Activated T-helper 1 cell treated with anti-CD3 and anti-CD28 coated beads, Interleukin-12 subunit alpha, Interleukin-12 subunit beta, Interleukin-2, Interleukin-4 antibody, amounts not matched to agents 30 ng/mL and 10 ng/mL and 1 ng/mL, durations not matched to agents 14 hours and 24 hours and 36 hours (primary cell): Measurements from ENCODE around the gene FST. TPM values are rescaled to one million over a fixed set of nuclear protein-coding genes. Genes with fewer than 3 reads are reported as not detected.

Source experiments
- DNase-seq: peaks from one replicate; pipeline ENCODE4 v3.0.0; 2021; ENCODE audit warnings: low spot score
- H3K27ac Mint-ChIP-seq: one replicate; pipeline ENCODE4 v1.8.0; 2021; ENCODE audit warnings: mild to moderate bottlenecking, mixed read lengths
- H3K27me3 Mint-ChIP-seq: one replicate; pipeline ENCODE4 v1.8.0; 2022; ENCODE audit warnings: mild to moderate bottlenecking, moderate library complexity, mixed read lengths; ENCODE audit not compliant: insufficient read depth
- H3K36me3 Mint-ChIP-seq: one replicate; pipeline ENCODE4 v1.8.0; 2021; ENCODE audit warnings: low read depth, mixed read lengths
- H3K4me1 Mint-ChIP-seq: one replicate; pipeline ENCODE4 v1.8.0; 2021; ENCODE audit warnings: low read depth, mixed read lengths
- H3K4me3 Mint-ChIP-seq: one replicate; pipeline ENCODE4 v1.8.0; 2021; ENCODE audit warnings: mild to moderate bottlenecking, moderate library complexity, mixed read lengths
- H3K9me3 Mint-ChIP-seq: one replicate; pipeline ENCODE4 v1.8.0; 2021; ENCODE audit warnings: mixed read lengths
- intact Hi-C: fragments of 100-400 bp; cut with micrococcal nuclease; formaldehyde crosslinking; loops from one replicate; pipeline ENCODE4 v1.15.1; 2024
- total RNA-seq: library from RNA; stranded (reverse); gene quantifications from 2 replicates; pipeline ENCODE4 v1.2.3, GENCODE V29; 2022

FST gene
- total RNA-seq, 1 donor from 2014 or later = 0.31 TPM

DNA sequence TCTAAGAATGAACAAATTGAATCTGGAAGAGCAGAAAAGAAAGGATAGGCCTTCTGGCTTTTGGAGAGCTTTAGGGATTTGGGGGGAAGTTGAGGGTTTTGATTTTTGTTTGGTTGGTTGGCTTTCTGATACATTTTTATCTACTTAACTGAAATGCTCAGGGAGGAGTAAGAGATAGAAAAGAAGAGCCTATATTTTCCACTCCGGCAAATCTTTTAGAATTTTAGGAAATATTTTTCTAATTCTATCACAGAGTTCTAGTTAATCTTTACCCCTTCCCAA is 25.8 kb upstream of the FST start:
- no peak for DNase-seq
- H3K27me3 Mint-ChIP-seq = peaks cover 5% of the 10 kb centered on the region
- H3K9me3 Mint-ChIP-seq = no peaks in the 10 kb centered on the region
- no peak overlapping the region for H3K27ac Mint-ChIP-seq
- no peaks in the 10 kb centered on the region for H3K36me3 Mint-ChIP-seq
- H3K4me3 Mint-ChIP-seq = no peak overlapping the region
- intact Hi-C loops = no loop called here
- no peaks in the 10 kb centered on the region for H3K4me1 Mint-ChIP-seq

DNA sequence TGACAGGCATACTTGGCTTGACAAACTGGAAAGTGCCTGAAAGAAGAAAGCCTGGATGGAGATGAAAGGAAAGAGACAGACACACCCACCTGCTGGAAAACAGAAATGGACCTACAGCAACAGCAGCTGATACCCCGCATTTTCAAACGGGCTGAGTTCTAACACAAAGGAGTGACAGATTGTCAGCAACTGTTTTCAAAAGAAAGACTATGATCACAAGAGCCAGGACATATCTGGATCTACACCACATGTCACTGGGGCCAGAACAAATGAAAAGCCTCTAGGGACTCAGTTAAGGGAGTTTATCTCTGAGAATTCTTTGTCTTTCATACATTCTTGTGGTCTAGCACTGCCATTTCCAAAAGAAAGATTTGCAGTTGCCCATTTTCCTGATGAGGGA is 24.1 kb upstream of the FST start:
- Mint-ChIP-seq H3K27ac (no peak overlapping the region), H3K9me3 (no peaks in the 10 kb centered on the region), H3K36me3 (no peaks in the 10 kb centered on the region), H3K4me3 (no peak overlapping the region), H3K27me3 (peaks cover 7% of the 10 kb centered on the region), H3K4me1 (no peaks in the 10 kb centered on the region)
- no peak for DNase-seq
- intact Hi-C loops = no loop called here

DNA sequence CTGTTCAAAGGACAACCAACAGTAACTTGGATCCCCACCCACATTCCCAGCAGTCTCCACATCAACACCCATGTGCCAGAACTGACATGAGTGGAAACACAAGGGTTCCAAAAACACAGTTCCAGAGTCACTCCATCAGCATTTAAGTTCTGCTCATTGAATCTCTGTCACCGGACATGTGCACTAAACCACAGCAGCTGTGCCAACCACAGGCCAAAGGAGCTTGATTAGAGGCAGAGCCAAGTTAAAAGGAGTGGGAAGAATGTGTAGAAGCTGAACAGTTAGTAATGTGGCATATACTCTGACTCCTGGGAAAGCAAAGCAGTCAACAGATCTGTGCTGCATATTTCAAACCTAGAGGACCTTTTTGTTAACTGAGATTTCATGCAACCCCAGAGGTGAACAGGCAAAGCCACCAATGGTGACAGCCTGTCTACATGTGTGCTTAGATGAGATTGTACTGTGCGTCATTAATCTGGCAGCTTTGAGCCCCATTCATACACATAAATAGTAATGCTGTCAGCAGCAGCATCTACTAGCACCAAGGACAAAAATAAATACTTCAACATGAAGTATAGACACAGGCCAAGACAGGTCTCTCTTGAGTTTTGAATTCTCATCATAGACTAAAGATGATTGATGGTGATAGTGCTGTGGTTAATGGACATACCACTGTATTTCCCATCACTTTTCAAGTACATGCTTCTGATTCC is 16.4 kb upstream of the FST start:
- Mint-ChIP-seq H3K36me3 (no peaks in the 10 kb centered on the region), H3K4me1 (no peaks in the 10 kb centered on the region), H3K27ac (no peak overlapping the region), H3K27me3 (peaks cover 10% of the 10 kb centered on the region), H3K9me3 (no peaks in the 10 kb centered on the region), H3K4me3 (no peak overlapping the region)
- intact Hi-C loops = no loop called here
- no peak for DNase-seq

DNA sequence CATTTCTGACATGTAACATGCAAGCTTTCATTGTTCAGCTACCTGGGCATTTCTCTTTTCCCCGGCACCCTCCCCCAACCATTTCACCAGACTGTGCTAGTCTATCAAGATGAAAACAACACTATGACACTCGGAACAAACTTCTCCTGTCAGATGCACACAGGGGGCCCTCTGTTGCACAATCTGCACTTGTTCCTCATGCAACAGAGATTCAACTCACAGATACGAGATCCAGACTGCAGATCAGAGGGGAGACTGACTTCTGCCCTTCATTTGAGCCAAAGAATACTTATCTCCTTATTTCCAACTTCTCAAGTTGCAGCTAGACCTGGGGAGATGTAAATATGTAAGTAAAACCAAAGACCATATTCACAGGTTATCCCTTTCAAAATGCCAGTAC is 15.7 kb upstream of the FST start:
- no peak for DNase-seq
- Mint-ChIP-seq H3K36me3 (no peaks in the 10 kb centered on the region), H3K27me3 (peaks cover 11% of the 10 kb centered on the region), H3K27ac (no peak overlapping the region), H3K9me3 (no peaks in the 10 kb centered on the region), H3K4me1 (no peaks in the 10 kb centered on the region), H3K4me3 (no peak overlapping the region)
- intact Hi-C loops = no loop called here

DNA sequence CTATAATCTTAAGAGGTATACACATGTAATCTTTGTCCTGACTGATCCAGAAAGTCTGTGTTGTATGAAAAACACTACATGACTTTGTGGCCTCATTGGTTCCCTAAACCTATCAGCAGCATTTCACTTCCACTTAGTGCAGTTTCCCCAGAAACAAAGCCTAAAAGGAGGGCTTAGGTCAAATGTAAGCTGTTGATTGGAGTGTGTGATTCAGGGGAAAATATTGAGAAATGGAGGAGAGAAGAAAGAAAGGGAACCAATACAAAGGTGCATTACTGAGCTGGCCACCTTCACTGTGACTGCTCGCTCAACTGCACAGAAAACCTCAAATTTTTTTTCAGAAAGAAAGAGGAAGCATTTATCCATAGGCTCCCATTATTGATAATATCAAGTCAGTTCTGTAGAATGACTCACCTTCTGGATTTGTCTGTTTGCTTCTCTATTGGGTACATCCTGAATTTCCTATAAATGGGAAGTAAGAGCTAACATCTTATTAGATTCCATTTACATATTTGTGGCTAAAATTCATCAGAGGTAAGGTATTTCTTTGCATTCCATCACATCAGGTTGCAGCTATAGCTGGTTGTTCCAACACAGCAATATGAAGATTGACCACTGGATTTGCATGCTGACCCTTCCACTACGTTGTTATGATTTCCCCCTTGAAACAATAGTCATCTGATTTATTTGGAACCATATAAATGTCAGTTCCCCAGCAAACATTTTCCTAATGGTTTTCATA is 10.3 kb upstream of the FST start:
- DNase-seq = no peak
- Mint-ChIP-seq H3K36me3 (no peaks in the 10 kb centered on the region), H3K27me3 (peaks cover 17% of the 10 kb centered on the region), H3K4me1 (no peaks in the 10 kb centered on the region), H3K4me3 (no peak overlapping the region), H3K27ac (no peak overlapping the region), H3K9me3 (no peaks in the 10 kb centered on the region)
- intact Hi-C loops = no loop called here

DNA sequence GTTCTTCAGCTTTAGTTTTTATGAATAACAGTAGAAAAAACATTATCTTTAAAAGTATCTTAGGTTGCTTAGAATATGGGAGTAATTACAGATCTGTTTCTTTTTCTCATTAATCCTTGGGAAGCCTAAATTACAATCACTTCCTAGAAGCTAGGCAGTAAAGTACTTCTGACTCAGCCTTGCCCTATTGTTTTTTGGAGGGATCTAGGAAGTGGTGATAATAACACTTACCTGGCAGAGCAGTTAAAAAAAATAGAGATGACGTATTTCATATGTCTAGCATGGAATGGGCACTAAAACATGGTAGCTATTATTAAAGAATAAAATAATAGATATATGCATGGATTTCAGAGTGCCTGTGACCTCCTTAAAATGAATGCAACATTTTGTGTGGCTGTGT is 8.2 kb upstream of the FST start:
- no peak overlapping the region for H3K27ac Mint-ChIP-seq
- no peaks in the 10 kb centered on the region for H3K4me1 Mint-ChIP-seq
- H3K9me3 Mint-ChIP-seq = no peaks in the 10 kb centered on the region
- H3K4me3 Mint-ChIP-seq = no peak overlapping the region
- peaks cover 33% of the 10 kb centered on the region for H3K27me3 Mint-ChIP-seq
- no peaks in the 10 kb centered on the region for H3K36me3 Mint-ChIP-seq
- intact Hi-C loops = no loop called here
- DNase-seq = no peak

DNA sequence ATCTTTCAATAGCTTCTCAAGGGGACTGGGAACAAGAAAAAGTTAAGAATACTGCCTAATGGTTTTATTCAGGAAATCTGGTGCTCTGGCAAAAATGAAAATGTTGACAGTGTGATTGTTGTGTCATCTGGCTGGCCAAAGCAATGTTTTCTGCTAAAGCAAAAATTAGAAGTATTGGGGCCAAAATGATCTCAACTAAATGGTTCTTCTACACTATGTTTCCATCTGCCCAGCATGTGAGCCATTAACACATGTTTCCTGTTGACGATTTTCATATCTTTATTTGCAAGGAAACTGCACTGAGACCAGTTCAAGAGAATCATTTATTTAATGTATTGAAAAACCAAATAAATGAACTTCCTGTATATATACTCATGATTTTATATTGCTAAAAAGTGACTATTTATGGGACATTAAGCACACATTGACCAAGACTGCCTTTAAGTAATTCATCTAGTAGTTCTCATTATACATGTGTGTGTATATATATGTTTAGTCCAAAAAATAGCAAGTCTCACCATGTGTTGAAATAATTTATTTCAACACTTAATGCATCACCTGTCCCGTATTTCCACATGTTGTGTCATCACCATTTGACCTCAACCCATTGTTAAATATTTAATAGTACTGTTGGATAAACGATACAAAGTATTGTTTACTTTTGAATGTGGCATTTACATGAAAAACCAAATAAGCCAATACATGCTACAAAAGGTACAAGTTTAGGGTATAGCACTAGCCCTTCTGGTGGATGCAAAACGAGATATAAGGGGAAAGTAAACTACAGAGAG is 7.5 kb upstream of the FST start:
- no peak for DNase-seq
- intact Hi-C loops = no loop called here
- Mint-ChIP-seq H3K27ac (no peak overlapping the region), H3K36me3 (no peaks in the 10 kb centered on the region), H3K4me1 (no peaks in the 10 kb centered on the region), H3K9me3 (no peaks in the 10 kb centered on the region), H3K27me3 (peaks cover 38% of the 10 kb centered on the region), H3K4me3 (no peak overlapping the region)

DNA sequence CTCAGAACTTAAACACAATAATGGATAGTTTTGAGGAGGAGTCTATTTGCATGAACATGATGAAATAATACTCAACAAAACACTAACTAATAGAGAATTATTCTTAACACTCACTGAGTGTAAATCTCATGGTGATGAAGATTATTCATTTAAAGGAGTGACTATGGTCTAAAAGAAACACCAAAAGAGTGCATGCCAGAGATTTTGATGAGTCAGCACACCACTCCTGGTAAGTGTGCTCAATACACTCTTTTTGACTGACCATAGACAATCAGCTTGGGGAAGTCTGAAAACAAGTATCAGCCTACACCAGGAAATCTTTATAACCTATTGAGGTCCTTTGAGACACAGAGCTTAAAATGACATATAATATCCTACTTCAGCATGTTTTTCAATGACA is 6.8 kb upstream of the FST start:
- H3K4me1 Mint-ChIP-seq = peaks cover 6% of the 10 kb centered on the region
- H3K27me3 Mint-ChIP-seq = peaks cover 45% of the 10 kb centered on the region
- H3K36me3 Mint-ChIP-seq = no peaks in the 10 kb centered on the region
- no peaks in the 10 kb centered on the region for H3K9me3 Mint-ChIP-seq
- intact Hi-C loops = no loop called here
- DNase-seq = no peak
- H3K4me3 Mint-ChIP-seq = no peak overlapping the region
- H3K27ac Mint-ChIP-seq = no peak overlapping the region

DNA sequence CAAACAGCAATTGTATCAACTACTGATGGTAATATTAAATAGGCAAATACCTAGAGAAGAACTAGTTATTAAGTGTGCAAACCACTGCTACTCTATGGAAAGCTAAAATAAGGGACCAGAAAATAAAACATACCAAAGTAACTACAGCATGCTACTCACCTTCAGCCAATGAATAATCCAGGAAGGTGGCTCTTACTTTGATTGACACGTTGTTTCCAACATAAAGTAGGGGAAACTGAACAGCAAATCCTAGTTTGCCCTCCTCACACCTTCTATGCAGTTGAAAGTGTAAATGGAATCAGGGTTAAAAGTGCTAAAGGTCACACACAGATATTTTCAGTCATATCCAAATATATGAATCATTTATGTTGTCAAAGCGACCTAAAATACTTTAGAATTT is 5.1 kb upstream of the FST start:
- H3K4me1 Mint-ChIP-seq = peaks cover 12% of the 10 kb centered on the region
- H3K36me3 Mint-ChIP-seq = no peaks in the 10 kb centered on the region
- no peak for DNase-seq
- intact Hi-C loops = no loop called here
- H3K27ac Mint-ChIP-seq = no peak overlapping the region
- H3K27me3 Mint-ChIP-seq = peaks cover 44% of the 10 kb centered on the region
- H3K4me3 Mint-ChIP-seq = no peak overlapping the region
- H3K9me3 Mint-ChIP-seq = no peaks in the 10 kb centered on the region

DNA sequence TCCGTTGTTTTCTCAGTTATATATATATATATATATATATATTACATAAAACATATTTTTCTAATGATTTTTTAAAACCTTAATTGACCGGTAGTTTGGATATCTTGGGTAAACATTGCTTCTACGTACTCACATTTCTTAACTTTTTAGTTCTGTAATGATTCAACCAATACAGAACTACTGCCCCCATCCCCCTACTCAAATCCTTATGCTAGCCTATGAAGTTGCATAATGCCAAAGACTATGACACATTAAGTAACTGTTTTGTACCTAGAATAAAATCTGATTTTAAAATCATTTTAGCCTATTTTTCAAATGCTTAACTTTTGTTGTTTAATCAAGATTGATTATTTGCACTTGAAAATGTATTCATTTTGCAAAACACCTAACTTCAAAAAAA is 4.4 kb upstream of the FST start:
- H3K4me3 Mint-ChIP-seq = no peak overlapping the region
- H3K27ac Mint-ChIP-seq = no peak overlapping the region
- no peaks in the 10 kb centered on the region for H3K9me3 Mint-ChIP-seq
- peaks cover 17% of the 10 kb centered on the region for H3K4me1 Mint-ChIP-seq
- no peak for DNase-seq
- intact Hi-C loops = no loop called here
- peaks cover 48% of the 10 kb centered on the region for H3K27me3 Mint-ChIP-seq
- no peaks in the 10 kb centered on the region for H3K36me3 Mint-ChIP-seq

DNA sequence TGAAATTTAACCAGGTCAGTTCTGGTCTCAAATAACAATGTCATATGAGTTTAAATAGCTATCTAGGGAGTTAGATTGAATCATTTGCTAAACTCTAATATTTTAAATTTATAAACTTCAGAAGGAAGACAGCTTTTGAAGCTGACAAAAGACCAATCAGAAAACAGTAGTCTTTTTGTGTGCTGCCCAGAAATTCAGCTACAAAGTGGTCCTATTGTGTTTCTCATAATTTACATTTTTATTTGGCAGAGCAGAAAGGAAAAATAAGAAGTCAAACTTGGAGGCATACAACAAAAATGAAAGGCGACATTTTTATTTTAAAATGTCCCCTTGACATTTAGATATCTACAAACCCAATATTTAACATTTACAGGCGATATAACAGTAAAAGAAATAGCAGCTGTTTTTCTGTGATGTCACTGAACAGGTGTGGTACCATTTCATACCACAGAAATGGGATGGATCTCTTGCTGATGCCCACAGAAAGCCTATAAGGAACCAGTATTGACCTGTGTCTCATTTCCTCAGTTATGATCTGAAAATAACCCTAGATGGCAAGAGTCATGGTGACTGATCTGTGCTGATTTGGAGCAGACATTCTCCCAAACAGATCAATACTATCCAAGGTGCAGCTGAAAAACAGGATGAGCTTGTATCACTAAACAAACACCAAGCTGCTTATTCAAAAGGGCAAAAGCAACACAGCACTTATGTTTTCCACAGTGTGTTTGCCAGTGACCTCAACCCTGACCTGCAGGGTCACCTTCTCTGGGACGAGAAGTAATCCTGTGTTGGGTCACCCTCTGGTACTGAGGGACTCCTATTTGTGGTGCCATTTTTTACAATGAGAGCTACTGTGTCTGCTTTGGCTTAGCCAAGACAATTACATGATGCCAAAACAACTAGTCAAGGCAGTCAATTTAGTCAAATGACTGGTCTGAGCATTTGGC is 3.6 kb upstream of the FST start:
- Mint-ChIP-seq H3K9me3 (no peaks in the 10 kb centered on the region), H3K27me3 (peaks cover 49% of the 10 kb centered on the region), H3K27ac (no peak overlapping the region), H3K36me3 (no peaks in the 10 kb centered on the region), H3K4me3 (no peak overlapping the region), H3K4me1 (peaks cover 25% of the 10 kb centered on the region)
- DNase-seq = no peak
- intact Hi-C loops = no loop called here

DNA sequence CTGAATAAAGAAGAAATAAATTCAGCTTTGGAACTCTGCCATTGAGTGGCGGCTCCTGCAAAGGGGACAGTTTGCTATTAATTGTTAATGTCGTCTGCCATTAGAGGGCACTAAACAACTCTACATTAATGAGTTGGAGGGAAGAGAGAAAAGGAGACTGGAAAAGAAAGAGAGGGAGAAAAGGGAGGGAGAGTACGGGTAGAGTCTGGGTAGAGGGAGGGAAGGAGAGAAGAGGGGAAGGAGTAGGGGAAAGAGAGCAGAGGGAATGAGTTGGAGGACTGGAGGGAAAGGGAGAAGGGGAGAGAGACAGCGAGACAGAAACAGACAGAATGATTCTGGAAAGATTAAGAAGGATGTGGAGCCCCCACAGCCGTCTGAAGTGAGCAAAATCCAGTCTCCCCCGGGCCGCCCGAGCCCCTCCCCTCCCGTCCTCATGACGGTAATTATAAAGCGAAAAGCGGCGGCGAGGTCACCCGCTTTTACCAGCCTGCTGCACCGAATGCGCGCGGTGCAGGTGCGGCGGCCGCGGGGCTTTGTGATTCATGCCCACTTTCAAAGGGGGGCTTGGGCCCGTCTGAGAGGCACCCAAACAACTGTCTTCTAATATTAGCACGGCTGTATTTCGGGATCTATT is 1.9 kb upstream of the FST start:
- no peaks in the 10 kb centered on the region for H3K9me3 Mint-ChIP-seq
- DNase-seq = no peak
- peaks cover 56% of the 10 kb centered on the region for H3K27me3 Mint-ChIP-seq
- intact Hi-C loops = loop anchor here (1.0 to 2.0 kb wide), 2 partner anchors 740 to 751 kb away; no protein-coding TSS in a partner anchor
- H3K4me3 Mint-ChIP-seq = peak overlapping the region; percentile 62
- peaks cover 3% of the 10 kb centered on the region for H3K36me3 Mint-ChIP-seq
- H3K4me1 Mint-ChIP-seq = peaks cover 42% of the 10 kb centered on the region
- H3K27ac Mint-ChIP-seq = no peak overlapping the region
